ENCODE measurements around the gene ARHGEF39.

The ARHGEF39 gene

DNA sequence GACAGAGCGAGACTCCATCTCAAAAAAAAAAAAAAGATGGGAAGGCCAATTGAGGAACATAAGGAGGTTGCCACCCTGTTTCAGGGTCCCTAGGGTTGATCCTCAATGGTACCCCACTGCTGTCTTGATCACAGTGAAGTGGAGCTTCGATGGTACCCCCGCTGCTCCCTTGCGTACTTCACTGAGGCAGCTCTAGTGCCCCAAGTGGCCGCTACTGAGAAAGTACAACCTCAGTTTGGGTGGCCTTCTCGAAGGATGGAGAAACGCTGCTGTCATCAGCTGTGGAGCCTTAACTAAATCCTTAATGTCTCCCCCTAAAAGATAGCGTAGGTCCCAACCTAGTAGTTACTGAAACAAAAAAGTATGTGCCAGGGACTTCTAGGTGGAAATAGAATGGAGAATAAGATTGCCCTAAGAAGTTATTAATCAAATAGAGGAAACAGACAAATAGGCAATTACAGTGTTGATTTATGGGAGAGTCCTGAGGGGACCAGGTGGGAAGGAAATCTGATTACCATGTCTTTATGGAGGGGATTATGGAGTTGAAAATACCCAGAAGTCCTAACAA is 53.7 kb downstream of the ARHGEF39 start:
- DNase-seq (ENCODE audit: low read depth), result peak; percentile 49
- H3K4me3 ChIP-seq (ENCODE audit: control insufficient read depth, low read depth, low read length), result no peak overlapping the region
- TF ChIP-seq, protein P1, sequence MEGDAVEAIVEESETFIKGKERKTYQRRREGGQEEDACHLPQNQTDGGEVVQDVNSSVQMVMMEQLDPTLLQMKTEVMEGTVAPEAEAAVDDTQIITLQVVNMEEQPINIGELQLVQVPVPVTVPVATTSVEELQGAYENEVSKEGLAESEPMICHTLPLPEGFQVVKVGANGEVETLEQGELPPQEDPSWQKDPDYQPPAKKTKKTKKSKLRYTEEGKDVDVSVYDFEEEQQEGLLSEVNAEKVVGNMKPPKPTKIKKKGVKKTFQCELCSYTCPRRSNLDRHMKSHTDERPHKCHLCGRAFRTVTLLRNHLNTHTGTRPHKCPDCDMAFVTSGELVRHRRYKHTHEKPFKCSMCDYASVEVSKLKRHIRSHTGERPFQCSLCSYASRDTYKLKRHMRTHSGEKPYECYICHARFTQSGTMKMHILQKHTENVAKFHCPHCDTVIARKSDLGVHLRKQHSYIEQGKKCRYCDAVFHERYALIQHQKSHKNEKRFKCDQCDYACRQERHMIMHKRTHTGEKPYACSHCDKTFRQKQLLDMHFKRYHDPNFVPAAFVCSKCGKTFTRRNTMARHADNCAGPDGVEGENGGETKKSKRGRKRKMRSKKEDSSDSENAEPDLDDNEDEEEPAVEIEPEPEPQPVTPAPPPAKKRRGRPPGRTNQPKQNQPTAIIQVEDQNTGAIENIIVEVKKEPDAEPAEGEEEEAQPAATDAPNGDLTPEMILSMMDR (conservative IDR thresholded peaks at IDR 0.05; ENCODE audit: control insufficient read depth, insufficient read depth, low read depth, low read length), result peak; percentile 79

DNA sequence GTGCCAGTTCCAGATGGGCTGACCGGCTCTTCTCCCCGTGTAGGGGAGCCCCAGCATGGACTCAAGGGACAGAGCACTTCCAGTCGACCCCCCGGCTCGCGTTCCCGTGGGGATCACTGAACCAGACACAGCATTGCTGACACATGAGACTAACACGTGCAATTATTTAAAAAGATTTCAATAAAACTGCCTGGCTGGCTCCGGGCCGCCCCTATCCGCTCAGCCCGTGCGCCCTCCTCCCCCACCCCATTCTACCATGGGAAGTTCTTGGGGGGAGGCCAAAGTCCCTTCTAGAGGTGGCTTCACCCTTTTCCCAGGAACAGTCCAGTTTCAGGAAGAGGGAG is 55.2 kb downstream of the ARHGEF39 start:
- TF ChIP-seq, protein P1 (conservative IDR thresholded peaks at IDR 0.05; ENCODE audit: control insufficient read depth, insufficient read depth, low read depth, low read length), result no peak
- no peak for DNase-seq (ENCODE audit: low read depth)
- no peak overlapping the region for H3K4me3 ChIP-seq (ENCODE audit: control insufficient read depth, low read depth, low read length)
